K562 (cell line): Measurements from ENCODE around the gene MEIS1. TPM values are rescaled to one million over a fixed set of nuclear protein-coding genes. Genes with fewer than 3 reads are reported as not detected.

ENCODE experiments used
- DIDO1 ChIP-seq: fragments of 450-650 bp; IDR thresholded peaks from 2 replicates; pipeline ENCODE4 v1.6.1; 2016; ENCODE audit warnings: low read depth, missing biosample characterization, missing genetic modification characterization
- NCOA1 ChIP-seq: fragments of 450-650 bp; IDR thresholded peaks from 2 replicates; pipeline ENCODE4 v1.6.1; 2016; ENCODE audit warnings: low read depth
- TEAD1 ChIP-seq, 2 experiments: fragments of 450-650 bp in 1 of 2; sonication (generic) in 1 of 2; formaldehyde crosslinking; IDR thresholded peaks; 2 replicates each; pipeline versions ENCODE4 v1.4.0 to v1.8.0; 2020 to 2022; ENCODE audit warnings: mild to moderate bottlenecking in 2 of 2, missing genetic modification reagents in 1 of 2
- ZHX1 ChIP-seq: fragments of 150-350 bp; conservative IDR thresholded peaks from 2 replicates; pipeline ENCODE4 v1.6.1; 2014; ENCODE audit warnings: low read length
- polyA plus RNA-seq, 8 experiments: library from polyadenylated mRNA; depleted of rRNA in 4 of 8; stranded (reverse) in 5 of 8; unstranded in 3 of 8; fragments of >200 nt; fragmentation: Nextera tagmentation in 2 of 8; fragmentation: Illumina TruSeq in 1 of 8; extraction: Ambion mirVana in 2 of 8; extraction: Trizol in 1 of 8; gene quantifications; 2 replicates each; pipeline versions ENCODE4 v1.2.1 to v1.2.3, GENCODE V29; 2011 to 2014; ENCODE audit warnings: inconsistent platforms in 1 of 8, missing spikeins in 1 of 8
- total RNA-seq, 7 experiments: library from RNA; depleted of rRNA in 6 of 7; stranded (reverse); fragments of >200 nt in 6 of 7; fragmentation: Illumina TruSeq in 2 of 7; extraction: Trizol in 2 of 7; gene quantifications; 2 replicates each; pipeline versions ENCODE4 v1.2.1 to v1.2.3, GENCODE V29; 2011 to 2021; ENCODE audit warnings: low replicate concordance in 1 of 7
- TF ChIP-seq, protein P1 (sequence below): fragments of 200-600 bp; sonication (generic); IDR thresholded peaks from one replicate; pipeline ENCODE4 v1.6.1; 2012; ENCODE audit warnings: mild to moderate bottlenecking, low read depth, low read length, inconsistent platforms
- TF ChIP-seq, protein P2 (sequence below): fragments of 250-450 bp; sonication (Bioruptor Pico); IDR thresholded peaks from 2 replicates; pipeline ENCODE4 v1.4.0; 2020

Gene MEIS1
- total and polyA plus RNA-seq, 9 of the 15 experiments (the other 6 are each of a cell fraction or from before 2014, with no cell fraction given): 2.3 to 9.0 (median 5.9) TPM

GRCh38 chr2:66460031-66460430, 25.1 kb downstream of the MEIS1 start (continued):
- TF ChIP-seq, protein P1, sequence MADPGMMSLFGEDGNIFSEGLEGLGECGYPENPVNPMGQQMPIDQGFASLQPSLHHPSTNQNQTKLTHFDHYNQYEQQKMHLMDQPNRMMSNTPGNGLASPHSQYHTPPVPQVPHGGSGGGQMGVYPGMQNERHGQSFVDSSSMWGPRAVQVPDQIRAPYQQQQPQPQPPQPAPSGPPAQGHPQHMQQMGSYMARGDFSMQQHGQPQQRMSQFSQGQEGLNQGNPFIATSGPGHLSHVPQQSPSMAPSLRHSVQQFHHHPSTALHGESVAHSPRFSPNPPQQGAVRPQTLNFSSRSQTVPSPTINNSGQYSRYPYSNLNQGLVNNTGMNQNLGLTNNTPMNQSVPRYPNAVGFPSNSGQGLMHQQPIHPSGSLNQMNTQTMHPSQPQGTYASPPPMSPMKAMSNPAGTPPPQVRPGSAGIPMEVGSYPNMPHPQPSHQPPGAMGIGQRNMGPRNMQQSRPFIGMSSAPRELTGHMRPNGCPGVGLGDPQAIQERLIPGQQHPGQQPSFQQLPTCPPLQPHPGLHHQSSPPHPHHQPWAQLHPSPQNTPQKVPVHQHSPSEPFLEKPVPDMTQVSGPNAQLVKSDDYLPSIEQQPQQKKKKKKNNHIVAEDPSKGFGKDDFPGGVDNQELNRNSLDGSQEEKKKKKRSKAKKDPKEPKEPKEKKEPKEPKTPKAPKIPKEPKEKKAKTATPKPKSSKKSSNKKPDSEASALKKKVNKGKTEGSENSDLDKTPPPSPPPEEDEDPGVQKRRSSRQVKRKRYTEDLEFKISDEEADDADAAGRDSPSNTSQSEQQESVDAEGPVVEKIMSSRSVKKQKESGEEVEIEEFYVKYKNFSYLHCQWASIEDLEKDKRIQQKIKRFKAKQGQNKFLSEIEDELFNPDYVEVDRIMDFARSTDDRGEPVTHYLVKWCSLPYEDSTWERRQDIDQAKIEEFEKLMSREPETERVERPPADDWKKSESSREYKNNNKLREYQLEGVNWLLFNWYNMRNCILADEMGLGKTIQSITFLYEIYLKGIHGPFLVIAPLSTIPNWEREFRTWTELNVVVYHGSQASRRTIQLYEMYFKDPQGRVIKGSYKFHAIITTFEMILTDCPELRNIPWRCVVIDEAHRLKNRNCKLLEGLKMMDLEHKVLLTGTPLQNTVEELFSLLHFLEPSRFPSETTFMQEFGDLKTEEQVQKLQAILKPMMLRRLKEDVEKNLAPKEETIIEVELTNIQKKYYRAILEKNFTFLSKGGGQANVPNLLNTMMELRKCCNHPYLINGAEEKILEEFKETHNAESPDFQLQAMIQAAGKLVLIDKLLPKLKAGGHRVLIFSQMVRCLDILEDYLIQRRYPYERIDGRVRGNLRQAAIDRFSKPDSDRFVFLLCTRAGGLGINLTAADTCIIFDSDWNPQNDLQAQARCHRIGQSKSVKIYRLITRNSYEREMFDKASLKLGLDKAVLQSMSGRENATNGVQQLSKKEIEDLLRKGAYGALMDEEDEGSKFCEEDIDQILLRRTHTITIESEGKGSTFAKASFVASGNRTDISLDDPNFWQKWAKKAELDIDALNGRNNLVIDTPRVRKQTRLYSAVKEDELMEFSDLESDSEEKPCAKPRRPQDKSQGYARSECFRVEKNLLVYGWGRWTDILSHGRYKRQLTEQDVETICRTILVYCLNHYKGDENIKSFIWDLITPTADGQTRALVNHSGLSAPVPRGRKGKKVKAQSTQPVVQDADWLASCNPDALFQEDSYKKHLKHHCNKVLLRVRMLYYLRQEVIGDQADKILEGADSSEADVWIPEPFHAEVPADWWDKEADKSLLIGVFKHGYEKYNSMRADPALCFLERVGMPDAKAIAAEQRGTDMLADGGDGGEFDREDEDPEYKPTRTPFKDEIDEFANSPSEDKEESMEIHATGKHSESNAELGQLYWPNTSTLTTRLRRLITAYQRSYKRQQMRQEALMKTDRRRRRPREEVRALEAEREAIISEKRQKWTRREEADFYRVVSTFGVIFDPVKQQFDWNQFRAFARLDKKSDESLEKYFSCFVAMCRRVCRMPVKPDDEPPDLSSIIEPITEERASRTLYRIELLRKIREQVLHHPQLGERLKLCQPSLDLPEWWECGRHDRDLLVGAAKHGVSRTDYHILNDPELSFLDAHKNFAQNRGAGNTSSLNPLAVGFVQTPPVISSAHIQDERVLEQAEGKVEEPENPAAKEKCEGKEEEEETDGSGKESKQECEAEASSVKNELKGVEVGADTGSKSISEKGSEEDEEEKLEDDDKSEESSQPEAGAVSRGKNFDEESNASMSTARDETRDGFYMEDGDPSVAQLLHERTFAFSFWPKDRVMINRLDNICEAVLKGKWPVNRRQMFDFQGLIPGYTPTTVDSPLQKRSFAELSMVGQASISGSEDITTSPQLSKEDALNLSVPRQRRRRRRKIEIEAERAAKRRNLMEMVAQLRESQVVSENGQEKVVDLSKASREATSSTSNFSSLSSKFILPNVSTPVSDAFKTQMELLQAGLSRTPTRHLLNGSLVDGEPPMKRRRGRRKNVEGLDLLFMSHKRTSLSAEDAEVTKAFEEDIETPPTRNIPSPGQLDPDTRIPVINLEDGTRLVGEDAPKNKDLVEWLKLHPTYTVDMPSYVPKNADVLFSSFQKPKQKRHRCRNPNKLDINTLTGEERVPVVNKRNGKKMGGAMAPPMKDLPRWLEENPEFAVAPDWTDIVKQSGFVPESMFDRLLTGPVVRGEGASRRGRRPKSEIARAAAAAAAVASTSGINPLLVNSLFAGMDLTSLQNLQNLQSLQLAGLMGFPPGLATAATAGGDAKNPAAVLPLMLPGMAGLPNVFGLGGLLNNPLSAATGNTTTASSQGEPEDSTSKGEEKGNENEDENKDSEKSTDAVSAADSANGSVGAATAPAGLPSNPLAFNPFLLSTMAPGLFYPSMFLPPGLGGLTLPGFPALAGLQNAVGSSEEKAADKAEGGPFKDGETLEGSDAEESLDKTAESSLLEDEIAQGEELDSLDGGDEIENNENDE: no peak
- TF ChIP-seq ZHX1 (no peak), DIDO1 (tag) (no peak), TEAD1 (CRISPR knock-in tag; IDR thresholded peaks at IDR 0.05) (no peak), NCOA1 (no peak)
- TF ChIP-seq, protein P2, sequence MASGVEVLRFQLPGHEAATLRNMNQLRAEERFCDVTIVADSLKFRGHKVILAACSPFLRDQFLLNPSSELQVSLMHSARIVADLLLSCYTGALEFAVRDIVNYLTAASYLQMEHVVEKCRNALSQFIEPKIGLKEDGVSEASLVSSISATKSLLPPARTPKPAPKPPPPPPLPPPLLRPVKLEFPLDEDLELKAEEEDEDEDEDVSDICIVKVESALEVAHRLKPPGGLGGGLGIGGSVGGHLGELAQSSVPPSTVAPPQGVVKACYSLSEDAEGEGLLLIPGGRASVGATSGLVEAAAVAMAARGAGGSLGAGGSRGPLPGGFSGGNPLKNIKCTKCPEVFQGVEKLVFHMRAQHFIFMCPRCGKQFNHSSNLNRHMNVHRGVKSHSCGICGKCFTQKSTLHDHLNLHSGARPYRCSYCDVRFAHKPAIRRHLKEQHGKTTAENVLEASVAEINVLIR: no peak
